GM18505 (cell line): ENCODE results near the gene SEC14L5.
A peak's percentile ranks its signal among the peaks of the same experiment; 100 is the strongest.
"Not testable (repeated sequence)": the region's sequence is repeated elsewhere in the genome, so short reads cannot be mapped to it uniquely, and the experiment has no call there.

Source experiments
- ATAC-seq: cut with Tn5 transposase; IDR thresholded peaks from one replicate; pipeline ENCODE4 v1.9.1; 2021; ENCODE audit not compliant: unreplicated experiment
- POLR2A ChIP-seq: IDR thresholded peaks from 4 replicates; pipeline ENCODE4 v1.6.1; 2011; ENCODE audit warnings: borderline replicate concordance; ENCODE audit not compliant: insufficient read depth, insufficient read length; ENCODE audit errors: extremely low read depth

Gene SEC14L5

GRCh38 chr16:4949986-4950385 is 8.1 kb upstream of the SEC14L5 start:
- no peak for ATAC-seq
- TF ChIP-seq POLR2A = no peak

GRCh38 chr16:4951583-4951982 is 6.5 kb upstream of the SEC14L5 start:
- not testable (repeated sequence) for ATAC-seq

DNA sequence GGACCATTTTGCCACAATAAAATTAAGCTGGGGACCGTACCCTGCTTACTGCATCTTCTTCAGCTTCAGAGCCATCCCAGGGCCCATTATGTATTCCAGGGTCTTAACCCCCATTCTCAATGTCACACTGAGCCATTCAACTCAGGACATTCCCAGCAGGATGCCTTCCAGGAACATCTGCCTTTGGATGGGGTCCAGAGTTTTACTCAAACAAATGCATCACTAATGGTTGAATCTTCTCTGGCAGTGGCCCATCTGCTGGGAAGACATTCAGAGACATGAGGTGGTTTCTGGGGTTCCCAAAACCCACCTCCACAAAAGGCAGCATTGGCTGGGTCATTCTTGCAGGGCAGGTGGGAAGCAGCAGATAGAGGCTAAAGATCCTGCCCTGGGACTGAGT is 3.4 kb upstream of the SEC14L5 start:
- no peak for ATAC-seq
- TF ChIP-seq POLR2A = no peak

- ATAC-seq = no peak
- no peak for TF ChIP-seq POLR2A
Observed at GRCh38 chr16:4957420-4957719, 760 bp upstream of the SEC14L5 start.

GRCh38 chr16:4958510-4959438 is 644 bp downstream of the SEC14L5 start:
- TF ChIP-seq POLR2A = no peak
- ATAC-seq = peak; percentile 11

DNA sequence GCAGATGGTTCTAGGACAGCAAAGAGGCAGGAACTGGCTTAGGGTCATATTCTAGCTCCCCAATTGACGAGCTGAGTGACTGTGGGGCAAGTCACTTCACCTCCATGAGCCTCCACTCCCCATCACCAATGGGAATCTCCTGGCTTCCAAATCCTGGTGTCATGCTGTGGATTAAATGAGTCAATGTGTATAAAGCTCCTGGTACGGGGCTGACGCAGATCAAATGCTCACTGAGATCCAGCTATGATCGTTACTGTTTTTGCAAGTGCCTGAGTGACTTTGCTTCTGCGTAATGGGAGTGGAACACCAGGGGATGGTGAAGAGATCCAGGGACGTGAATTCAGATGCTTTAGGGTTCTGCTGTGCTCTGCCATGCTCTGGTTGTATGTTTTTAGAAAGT is 2.4 kb downstream of the SEC14L5 start:
- no peak for TF ChIP-seq POLR2A
- ATAC-seq = no peak

DNA sequence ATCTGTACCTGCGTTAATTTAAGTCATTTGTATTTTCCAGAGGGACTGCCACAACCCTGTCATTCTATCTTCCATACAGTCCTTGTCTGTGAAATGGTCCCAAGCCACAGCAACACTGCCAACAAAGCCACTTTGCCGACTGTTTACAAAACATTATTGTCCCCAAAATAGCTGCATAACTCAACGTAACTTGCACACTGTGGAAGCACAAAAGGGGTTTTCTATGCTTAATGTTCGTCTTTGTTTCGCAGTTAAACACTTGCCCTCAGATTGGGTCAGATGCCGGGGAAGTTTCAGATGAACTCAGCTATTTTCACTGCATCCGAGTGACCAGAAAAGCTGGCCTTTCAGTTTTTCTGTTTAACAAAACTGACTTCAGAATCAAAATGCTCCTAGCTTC is 4.6 kb downstream of the SEC14L5 start:
- no peak for ATAC-seq
- TF ChIP-seq POLR2A = no peak

- not testable (repeated sequence) for ATAC-seq
Observed at GRCh38 chr16:4963527-4963926, 5.4 kb downstream of the SEC14L5 start.

DNA sequence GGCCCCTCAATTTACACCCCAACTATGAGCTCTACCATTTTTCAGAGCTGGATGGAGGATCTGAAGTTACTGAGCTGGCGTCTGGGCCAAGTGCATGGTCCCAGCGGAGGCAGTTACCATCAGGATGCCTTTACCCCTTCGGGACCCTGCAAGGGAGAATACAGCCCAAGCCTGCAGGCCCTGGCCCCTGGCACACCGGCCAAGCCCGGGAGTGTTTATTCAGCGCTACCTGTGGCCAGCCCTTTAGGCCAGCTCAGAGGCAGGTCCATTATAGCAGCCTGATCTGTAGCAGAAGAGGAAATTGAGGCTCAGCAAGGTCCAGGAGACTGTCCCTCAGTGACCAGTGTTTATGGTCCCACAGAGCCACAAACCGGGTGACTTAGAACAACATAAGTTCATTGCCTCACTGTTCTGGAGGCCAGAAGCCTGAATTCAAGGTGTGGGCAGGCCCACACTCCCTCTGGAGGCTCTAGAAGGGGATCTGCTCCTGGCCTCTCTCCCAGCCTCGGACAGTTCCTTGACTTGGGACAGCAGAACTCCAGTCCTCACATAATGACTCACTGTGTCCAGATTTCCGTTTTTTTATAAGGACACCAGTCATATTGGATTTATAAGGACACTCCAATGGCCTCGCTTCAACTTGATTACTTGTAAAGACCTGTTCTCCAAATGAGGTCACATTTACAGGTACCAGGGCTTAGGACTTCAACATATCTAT is 8.8 kb downstream of the SEC14L5 start:
- ATAC-seq = no peak

DNA sequence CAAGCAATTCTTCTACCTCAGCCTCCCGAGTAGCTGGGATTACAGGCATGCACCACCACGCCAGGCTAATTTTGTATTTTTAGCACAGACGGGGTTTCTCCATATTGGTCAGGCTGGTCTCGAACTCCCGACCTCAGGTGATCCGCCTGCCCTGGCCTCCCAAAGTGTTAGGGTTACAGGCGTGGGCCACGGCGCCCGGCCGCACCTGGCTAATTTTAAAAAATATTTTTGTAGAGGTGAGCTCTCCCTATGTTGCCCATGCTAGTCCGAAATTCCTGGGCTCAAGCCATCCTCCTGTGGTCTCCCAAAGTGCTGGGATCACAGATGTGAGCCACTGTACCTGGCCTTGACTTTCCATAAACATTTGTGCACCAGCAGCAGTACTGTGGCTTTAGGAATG is 10.1 kb downstream of the SEC14L5 start:
- not testable (repeated sequence) for ATAC-seq

More for the DNA sequence above, 8.8 kb downstream of the SEC14L5 start:
- TF ChIP-seq POLR2A = no peak

DNA sequence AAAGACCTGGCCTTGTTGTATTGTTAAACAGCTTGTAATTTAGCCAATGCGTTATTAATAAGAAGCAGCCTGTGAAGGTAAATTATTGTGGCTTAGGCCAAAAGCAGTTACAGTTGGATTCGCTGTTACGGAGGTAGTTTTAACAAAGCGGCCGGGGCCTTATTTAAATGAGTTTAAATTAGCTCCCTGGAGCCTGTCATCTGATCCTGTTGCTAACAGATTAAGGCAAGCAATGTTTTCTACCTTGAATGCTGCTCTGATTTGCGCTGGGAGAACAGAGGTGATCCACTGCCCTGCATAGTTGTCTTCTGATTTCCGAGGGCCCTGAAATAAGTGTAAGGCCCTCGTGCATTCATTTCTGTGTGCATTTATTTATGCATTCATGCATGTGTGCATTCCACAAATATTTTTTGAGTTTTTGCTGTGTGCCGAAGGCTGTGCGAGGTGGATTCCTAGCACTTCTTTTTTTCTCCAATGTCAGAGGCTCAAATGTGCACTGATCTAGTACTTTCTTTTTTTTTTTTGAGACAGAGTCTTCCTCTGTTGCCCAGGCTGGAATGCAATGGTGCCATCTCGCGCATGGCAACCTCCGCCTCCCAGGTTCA is 10.9 kb downstream of the SEC14L5 start:
- no peak for ATAC-seq
- TF ChIP-seq POLR2A = no peak

DNA sequence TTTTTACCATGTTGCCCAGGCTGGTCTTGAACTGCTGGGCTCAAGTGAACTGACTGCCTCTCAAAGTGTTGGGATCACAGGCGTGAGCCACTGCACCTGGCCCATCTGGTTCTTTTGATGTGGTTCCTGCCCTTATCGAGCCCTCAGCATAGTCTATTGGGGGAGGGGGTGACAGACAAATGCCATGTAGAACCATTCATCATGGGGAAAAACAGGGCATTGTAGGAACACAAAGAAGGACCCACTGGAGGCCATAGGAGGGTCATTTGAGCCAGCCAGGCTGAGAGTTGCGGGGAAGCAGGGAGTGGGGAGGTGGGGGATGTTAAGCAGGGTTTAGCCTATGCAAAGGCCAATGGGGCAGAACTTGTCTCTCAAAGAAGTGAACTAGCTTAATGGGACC is 11.9 kb downstream of the SEC14L5 start:
- no peak for TF ChIP-seq POLR2A
- no peak for ATAC-seq

- TF ChIP-seq POLR2A = no peak
- no peak for ATAC-seq
Observed at GRCh38 chr16:4972938-4973587, 14.9 kb downstream of the SEC14L5 start.

- peak; percentile 94 for ATAC-seq
- no peak for TF ChIP-seq POLR2A
Observed at GRCh38 chr16:4976079-4976478, 17.9 kb downstream of the SEC14L5 start.
